Activated naive CD4-positive, alpha-beta T cell (primary cell): ENCODE data around the gene TMX1.

Experiments
- DNase-seq, 4 experiments: peaks; one replicate each; lab custom pipeline; 2025; lab: John Stamatoyannopoulos, UW

The TMX1 gene

GRCh38 chr14:51242545-51243490, 2.8 kb downstream of the TMX1 start:
- DNase-seq: no peak

- no peak for DNase-seq
Measured at GRCh38 chr14:51244591-51244990, 4.5 kb downstream of the TMX1 start.

- DNase-seq: no peak
Measured at GRCh38 chr14:51246032-51246431, 6.0 kb downstream of the TMX1 start.

- DNase-seq: no peak
Measured at GRCh38 chr14:51248016-51248987, 8.3 kb downstream of the TMX1 start.

GRCh38 chr14:51251486-51251885, 11.4 kb downstream of the TMX1 start:
- DNase-seq: no peak

GRCh38 chr14:51253880-51254279, 13.8 kb downstream of the TMX1 start:
- no peak for DNase-seq

GRCh38 chr14:51258280-51258679, 18.2 kb downstream of the TMX1 start:
- no peak for DNase-seq

- DNase-seq: no peak
Measured at GRCh38 chr14:51258788-51259187, 18.7 kb downstream of the TMX1 start.

GRCh38 chr14:51260225-51260624, 20.2 kb downstream of the TMX1 start:
- no peak for DNase-seq

- DNase-seq: no peak
Measured at GRCh38 chr14:51261151-51261550, 21.1 kb downstream of the TMX1 start.

- DNase-seq: no peak
Measured at GRCh38 chr14:51262868-51263267, 22.8 kb downstream of the TMX1 start.

GRCh38 chr14:51269634-51270033, 29.6 kb downstream of the TMX1 start:
- no peak for DNase-seq

GRCh38 chr14:51276605-51277004, 36.6 kb downstream of the TMX1 start:
- no peak for DNase-seq

GRCh38 chr14:51277753-51278415, 37.8 kb downstream of the TMX1 start:
- DNase-seq: no peak

- DNase-seq: no peak
Measured at GRCh38 chr14:51282517-51282916, 42.5 kb downstream of the TMX1 start.

GRCh38 chr14:51283402-51284085, 43.5 kb downstream of the TMX1 start:
- DNase-seq: no peak

- DNase-seq: no peak
Measured at GRCh38 chr14:51284241-51284640, 44.2 kb downstream of the TMX1 start.

- no peak for DNase-seq
Measured at GRCh38 chr14:51285120-51285519, 45.1 kb downstream of the TMX1 start.

- no peak for DNase-seq
Measured at GRCh38 chr14:51289169-51289568, 49.1 kb downstream of the TMX1 start.

- DNase-seq: no peak
Measured at GRCh38 chr14:51290132-51290531, 50.1 kb downstream of the TMX1 start.

- no peak for DNase-seq
Measured at GRCh38 chr14:51291016-51291415, 51.0 kb downstream of the TMX1 start.
